AG10803 (cell line): ENCODE measurements around the gene OLA1.
A peak's percentile ranks its signal among the peaks of the same experiment; 100 is the strongest.

Experiments used
- DNase-seq: peaks from one replicate; pipeline ENCODE4 v3.0.0; 2010; ENCODE audit warnings: low read depth
- H3K4me3 ChIP-seq: 2 replicates; pipeline ENCODE4 v1.5.1; 2011; ENCODE audit warnings: mild to moderate bottlenecking, low read length, control low read depth
- TF ChIP-seq, protein P1 (sequence below): conservative IDR thresholded peaks from 2 replicates; pipeline ENCODE4 v1.5.1; 2011; ENCODE audit warnings: mild to moderate bottlenecking, low read length, control low read depth, inconsistent platforms

Gene OLA1

GRCh38 chr2:174181368-174181767 is 67.0 kb downstream of the OLA1 start:
- TF ChIP-seq, protein P1, sequence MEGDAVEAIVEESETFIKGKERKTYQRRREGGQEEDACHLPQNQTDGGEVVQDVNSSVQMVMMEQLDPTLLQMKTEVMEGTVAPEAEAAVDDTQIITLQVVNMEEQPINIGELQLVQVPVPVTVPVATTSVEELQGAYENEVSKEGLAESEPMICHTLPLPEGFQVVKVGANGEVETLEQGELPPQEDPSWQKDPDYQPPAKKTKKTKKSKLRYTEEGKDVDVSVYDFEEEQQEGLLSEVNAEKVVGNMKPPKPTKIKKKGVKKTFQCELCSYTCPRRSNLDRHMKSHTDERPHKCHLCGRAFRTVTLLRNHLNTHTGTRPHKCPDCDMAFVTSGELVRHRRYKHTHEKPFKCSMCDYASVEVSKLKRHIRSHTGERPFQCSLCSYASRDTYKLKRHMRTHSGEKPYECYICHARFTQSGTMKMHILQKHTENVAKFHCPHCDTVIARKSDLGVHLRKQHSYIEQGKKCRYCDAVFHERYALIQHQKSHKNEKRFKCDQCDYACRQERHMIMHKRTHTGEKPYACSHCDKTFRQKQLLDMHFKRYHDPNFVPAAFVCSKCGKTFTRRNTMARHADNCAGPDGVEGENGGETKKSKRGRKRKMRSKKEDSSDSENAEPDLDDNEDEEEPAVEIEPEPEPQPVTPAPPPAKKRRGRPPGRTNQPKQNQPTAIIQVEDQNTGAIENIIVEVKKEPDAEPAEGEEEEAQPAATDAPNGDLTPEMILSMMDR, result no peak
- H3K4me3 ChIP-seq, result no peak overlapping the region
- DNase-seq, result no peak

GRCh38 chr2:174180726-174181236 is 67.6 kb downstream of the OLA1 start:
- H3K4me3 ChIP-seq, result no peak overlapping the region
- peak; percentile 9 for DNase-seq
- TF ChIP-seq, protein P1, result no peak

DNA sequence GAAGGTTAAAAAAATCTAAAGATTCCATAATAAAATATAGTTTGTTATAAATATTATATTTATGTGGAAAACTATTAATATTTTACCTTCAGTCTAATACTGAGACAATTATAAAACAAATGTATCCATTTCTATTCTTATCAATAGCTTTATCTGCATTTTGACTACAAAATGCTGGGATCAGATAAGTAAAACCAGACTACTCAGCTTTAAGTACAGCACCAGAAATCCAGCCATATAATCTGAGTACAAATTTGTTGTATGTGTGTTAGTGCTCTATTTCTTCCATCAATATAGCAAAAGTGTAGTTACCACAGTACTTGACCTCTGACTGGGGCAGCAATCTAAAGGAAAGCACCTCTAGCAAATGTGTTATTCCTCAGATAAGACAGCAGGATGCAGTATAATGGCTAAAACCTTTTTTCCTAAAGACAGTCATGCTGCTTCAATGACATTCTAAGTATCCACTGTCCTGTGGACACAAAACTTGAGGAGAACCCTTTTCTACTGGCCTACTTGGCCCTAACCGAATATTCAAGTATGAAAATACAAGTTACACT is 68.1 kb downstream of the OLA1 start:
- peak; percentile 6 for DNase-seq
- H3K4me3 ChIP-seq, result no peak overlapping the region
- TF ChIP-seq, protein P1, result no peak; the same call in 1 of the 2 replicates

DNA sequence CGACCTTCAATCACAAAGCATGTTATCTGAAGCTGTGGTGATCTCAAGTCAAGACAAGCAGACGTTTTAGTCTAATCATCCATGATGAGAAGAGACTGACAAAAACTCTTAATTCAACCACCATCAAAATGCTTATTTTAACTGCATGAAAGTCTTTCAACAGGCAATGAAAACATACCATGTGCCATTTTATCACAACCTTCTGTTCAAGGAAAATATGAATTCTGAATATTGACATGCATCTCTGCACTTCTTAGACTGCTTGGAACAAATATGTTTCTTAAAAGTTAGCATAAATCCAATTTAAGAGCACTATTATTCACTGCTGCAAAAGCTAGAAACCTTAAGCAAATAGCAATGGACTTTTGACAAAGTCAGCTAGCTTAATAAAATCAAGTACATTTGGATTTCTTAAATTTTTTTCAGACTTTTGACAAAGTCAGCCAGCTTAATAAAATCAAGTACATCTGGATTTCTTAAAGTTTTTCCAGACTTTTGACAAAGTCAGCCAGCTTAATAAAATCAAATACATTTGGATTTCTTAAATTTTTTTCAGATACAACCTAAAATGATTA is 70.9 kb downstream of the OLA1 start:
- no peak overlapping the region for H3K4me3 ChIP-seq
- TF ChIP-seq, protein P1, result no peak
- DNase-seq, result no peak

GRCh38 chr2:174176898-174177297 is 71.4 kb downstream of the OLA1 start:
- no peak overlapping the region for H3K4me3 ChIP-seq
- TF ChIP-seq, protein P1, result no peak
- DNase-seq, result peak; percentile 34

- DNase-seq, result no peak
- TF ChIP-seq, protein P1, result no peak
- H3K4me3 ChIP-seq, result no peak overlapping the region
Observed at GRCh38 chr2:174174741-174175140, 73.6 kb downstream of the OLA1 start.

DNA sequence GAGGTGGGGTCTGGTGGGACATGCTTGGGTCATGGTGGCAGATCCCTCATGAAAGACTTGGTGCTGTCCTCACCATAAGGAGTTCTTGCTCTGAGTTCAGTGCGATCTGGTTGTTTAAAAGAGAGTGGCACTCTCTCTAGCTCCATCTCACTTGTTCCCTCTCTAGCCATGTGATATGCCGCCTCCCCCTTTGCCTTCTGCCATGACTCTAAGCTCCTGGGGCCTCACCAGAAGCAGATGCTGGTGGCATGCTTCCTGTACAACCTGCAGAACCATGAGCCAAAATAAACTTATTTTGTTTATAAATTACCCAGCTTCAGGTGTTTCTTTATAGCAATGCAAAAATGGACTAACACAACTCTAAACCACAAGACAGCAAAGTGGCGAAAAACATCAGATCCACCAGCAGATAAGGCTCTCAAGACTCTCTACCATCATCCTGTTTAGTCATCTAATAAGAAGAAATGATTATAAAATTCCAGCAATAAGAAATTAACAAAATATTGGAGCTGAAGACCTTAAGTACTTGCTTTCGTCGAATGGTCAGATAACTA is 75.5 kb downstream of the OLA1 start:
- TF ChIP-seq, protein P1, result no peak

More for the DNA sequence above, 75.5 kb downstream of the OLA1 start:
- H3K4me3 ChIP-seq, result no peak overlapping the region
- no peak for DNase-seq
